ENCODE results near the gene TUBGCP3.

DNA sequence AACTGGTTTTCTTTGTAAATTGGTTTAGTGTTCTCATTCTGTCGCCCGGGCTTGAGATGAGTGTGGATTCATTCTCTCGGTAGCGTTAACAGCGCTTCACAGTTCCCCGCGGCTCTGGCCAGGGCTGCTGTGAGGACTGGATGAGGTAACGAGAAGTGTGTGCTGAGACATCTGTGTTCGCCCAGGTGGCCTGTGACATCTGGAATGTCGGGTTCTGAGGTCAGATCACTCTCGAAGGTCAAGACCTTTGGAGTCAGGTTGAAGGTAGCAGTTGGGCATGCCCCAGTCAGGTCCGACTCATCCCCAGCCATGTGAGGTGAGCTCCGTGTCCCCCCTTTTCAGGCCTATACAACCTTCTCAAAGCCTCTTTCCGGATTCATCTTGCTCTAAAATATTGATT lies 13.4 kb upstream of the TUBGCP3 start:
- TF ChIP-seq, protein P1, sequence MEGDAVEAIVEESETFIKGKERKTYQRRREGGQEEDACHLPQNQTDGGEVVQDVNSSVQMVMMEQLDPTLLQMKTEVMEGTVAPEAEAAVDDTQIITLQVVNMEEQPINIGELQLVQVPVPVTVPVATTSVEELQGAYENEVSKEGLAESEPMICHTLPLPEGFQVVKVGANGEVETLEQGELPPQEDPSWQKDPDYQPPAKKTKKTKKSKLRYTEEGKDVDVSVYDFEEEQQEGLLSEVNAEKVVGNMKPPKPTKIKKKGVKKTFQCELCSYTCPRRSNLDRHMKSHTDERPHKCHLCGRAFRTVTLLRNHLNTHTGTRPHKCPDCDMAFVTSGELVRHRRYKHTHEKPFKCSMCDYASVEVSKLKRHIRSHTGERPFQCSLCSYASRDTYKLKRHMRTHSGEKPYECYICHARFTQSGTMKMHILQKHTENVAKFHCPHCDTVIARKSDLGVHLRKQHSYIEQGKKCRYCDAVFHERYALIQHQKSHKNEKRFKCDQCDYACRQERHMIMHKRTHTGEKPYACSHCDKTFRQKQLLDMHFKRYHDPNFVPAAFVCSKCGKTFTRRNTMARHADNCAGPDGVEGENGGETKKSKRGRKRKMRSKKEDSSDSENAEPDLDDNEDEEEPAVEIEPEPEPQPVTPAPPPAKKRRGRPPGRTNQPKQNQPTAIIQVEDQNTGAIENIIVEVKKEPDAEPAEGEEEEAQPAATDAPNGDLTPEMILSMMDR (IDR thresholded peaks at IDR 0.05), result no peak
- no peak for TF ChIP-seq POLR2A (IDR thresholded peaks at IDR 0.05)
- no peak for TF ChIP-seq EP300 (IDR thresholded peaks at IDR 0.05)
- TF ChIP-seq POLR2AphosphoS5 (IDR thresholded peaks at IDR 0.05), result no peak

Data from upper lobe of left lung (tissue), 4 donors.